GM12878 (cell line): ENCODE data around the gene CREB3. TPM values are rescaled to one million over a fixed set of nuclear protein-coding genes. Genes with fewer than 3 reads are reported as not detected.

Source experiments
- BHLHE40 ChIP-seq, 2 experiments: fragments of 450-650 bp in 1 of 2; IDR thresholded peaks; 2 replicates each; pipeline ENCODE4 v1.6.1; 2011 to 2017; ENCODE audit warnings: low read depth in 2 of 2, borderline replicate concordance in 1 of 2, improper control_type of control experiment in 1 of 2, low read length in 1 of 2, mild to moderate bottlenecking in 1 of 2
- BRCA1 ChIP-seq: IDR thresholded peaks from 2 replicates; pipeline ENCODE4 v1.6.1; 2011; ENCODE audit warnings: low read depth, low read length, improper control_type of control experiment
- CEBPB ChIP-seq, 2 experiments: fragments of 150-350 bp in 1 of 2; IDR thresholded peaks; 2 replicates each; pipeline ENCODE4 v1.6.1; 2012 to 2014; ENCODE audit warnings: low read depth in 2 of 2, low read length in 2 of 2, borderline replicate concordance in 1 of 2, inconsistent platforms in 1 of 2
- DPF2 ChIP-seq: fragments of 450-650 bp; IDR thresholded peaks from 2 replicates; pipeline ENCODE4 v1.6.1; 2017; ENCODE audit warnings: mild to moderate bottlenecking
- HCFC1 ChIP-seq: fragments of 150-350 bp; IDR thresholded peaks from 2 replicates; pipeline ENCODE4 v1.6.1; 2014; ENCODE audit warnings: low read length
- IKZF1 ChIP-seq: fragments of 450-650 bp; conservative IDR thresholded peaks from 2 replicates; pipeline ENCODE4 v1.6.1; 2017; ENCODE audit warnings: antibody characterized with exemption, mild to moderate bottlenecking
- JUND ChIP-seq: IDR thresholded peaks from 2 replicates; pipeline ENCODE4 v1.6.1; 2012; ENCODE audit warnings: low read depth, mild to moderate bottlenecking, low read length, improper control_type of control experiment, moderate library complexity
- RAD21 ChIP-seq: IDR thresholded peaks from 2 replicates; pipeline ENCODE4 v1.6.1; 2011; ENCODE audit warnings: mild to moderate bottlenecking, low read depth, low read length, moderate library complexity; ENCODE audit not compliant: insufficient read depth
- RAD51 ChIP-seq: fragments of 450-650 bp; IDR thresholded peaks from 2 replicates; pipeline ENCODE4 v1.6.1; 2016; ENCODE audit warnings: moderate library complexity, mild to moderate bottlenecking, inconsistent platforms
- RFX5 ChIP-seq: IDR thresholded peaks from 2 replicates; pipeline ENCODE4 v1.6.1; 2011; ENCODE audit warnings: low read depth, low read length, improper control_type of control experiment
- RUNX3 ChIP-seq: IDR thresholded peaks from 2 replicates; pipeline ENCODE4 v1.6.1; 2012; ENCODE audit warnings: low read length, inconsistent platforms
- SREBF2 ChIP-seq: IDR thresholded peaks from 2 replicates; pipeline ENCODE4 v1.6.1; 2012; ENCODE audit warnings: mild to moderate bottlenecking, low read length
- TCF12 ChIP-seq: IDR thresholded peaks from 2 replicates; pipeline ENCODE4 v1.6.1; 2011; ENCODE audit warnings: low read depth, mild to moderate bottlenecking, low read length
- YY1 ChIP-seq: IDR thresholded peaks from 2 replicates; pipeline ENCODE4 v1.6.1; 2011; ENCODE audit warnings: low read depth, mild to moderate bottlenecking, low read length
- ZNF217 ChIP-seq: fragments of 450-650 bp; IDR thresholded peaks from 2 replicates; pipeline ENCODE4 v1.6.1; 2017; ENCODE audit warnings: antibody characterized with exemption, mild to moderate bottlenecking
- ZSCAN29 ChIP-seq: fragments of 450-650 bp; IDR thresholded peaks from 2 replicates; pipeline ENCODE4 v1.6.1; 2017; ENCODE audit warnings: mild to moderate bottlenecking, moderate library complexity
- polyA plus RNA-seq, 11 experiments: library from polyadenylated mRNA; depleted of rRNA in 4 of 11; unstranded in 6 of 11; stranded (reverse) in 5 of 11; fragments of >200 nt; fragmentation: Nextera tagmentation in 4 of 11; fragmentation: Illumina TruSeq in 1 of 11; extraction: Ambion mirVana in 4 of 11; extraction: Trizol in 1 of 11; gene quantifications; 1 replicate in 1 of 11; 2 replicates in 10 of 11; pipeline versions ENCODE4 v1.2.1 to v1.2.3, GENCODE V29; 2011 to 2016; ENCODE audit warnings: inconsistent platforms in 2 of 11, missing spikeins in 2 of 11, low read depth in 1 of 11
- total RNA-seq, 4 experiments: library from RNA; depleted of rRNA in 3 of 4; stranded (reverse); fragments of >200 nt in 3 of 4; fragmentation: Illumina TruSeq in 1 of 4; extraction: Trizol in 1 of 4; gene quantifications; 2 replicates each; pipeline versions ENCODE4 v1.2.1 to v1.2.3, GENCODE V29; 2013 to 2021
- TF ChIP-seq, protein P1 (sequence below): fragments of 450-650 bp; IDR thresholded peaks from 2 replicates; pipeline ENCODE4 v1.6.1; 2017; ENCODE audit warnings: borderline replicate concordance
- TF ChIP-seq, protein P2 (sequence below): fragments of 450-650 bp; IDR thresholded peaks from 2 replicates; pipeline ENCODE4 v1.6.1; 2017; ENCODE audit warnings: mild to moderate bottlenecking, low read depth, inconsistent platforms; ENCODE audit not compliant: poor library complexity, severe bottlenecking
- TF ChIP-seq, protein P3 (sequence below): IDR thresholded peaks from 2 replicates; pipeline ENCODE4 v1.6.1; 2012; ENCODE audit warnings: improper control_type of control experiment, low read depth, low read length; ENCODE audit not compliant: insufficient replicate concordance

The CREB3 gene
- total and polyA plus RNA-seq, 10 of the 15 experiments (the other 5 are each of a cell fraction or from before 2014, with no cell fraction given): 9.8 to 38.9 (median 19.8) TPM

DNA sequence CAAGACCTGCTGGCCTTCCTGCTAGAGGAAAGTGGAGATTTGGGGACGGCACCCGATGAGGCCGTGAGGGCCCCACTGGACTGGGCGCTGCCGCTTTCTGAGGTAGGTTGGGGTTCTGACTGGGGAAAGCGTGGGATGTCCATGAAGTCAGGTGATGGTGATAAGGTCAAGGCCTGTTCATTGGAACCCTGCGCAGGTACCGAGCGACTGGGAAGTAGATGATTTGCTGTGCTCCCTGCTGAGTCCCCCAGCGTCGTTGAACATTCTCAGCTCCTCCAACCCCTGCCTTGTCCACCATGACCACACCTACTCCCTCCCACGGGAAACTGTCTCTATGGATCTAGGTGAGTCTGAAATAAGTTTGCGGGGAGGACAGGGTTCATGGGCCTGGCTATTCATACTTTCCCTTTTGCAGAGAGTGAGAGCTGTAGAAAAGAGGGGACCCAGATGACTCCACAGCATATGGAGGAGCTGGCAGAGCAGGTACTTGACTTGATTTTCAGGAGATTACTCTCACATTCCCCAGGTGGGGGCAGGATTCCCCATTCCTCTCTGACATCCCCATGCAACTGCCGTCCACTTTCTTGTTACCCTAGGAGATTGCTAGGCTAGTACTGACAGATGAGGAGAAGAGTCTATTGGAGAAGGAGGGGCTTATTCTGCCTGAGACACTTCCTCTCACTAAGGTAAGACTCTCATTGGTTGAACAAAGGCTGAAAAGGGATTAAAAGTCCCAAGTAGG is 505 bp downstream of the CREB3 start (continued):
- TF ChIP-seq, protein P1, sequence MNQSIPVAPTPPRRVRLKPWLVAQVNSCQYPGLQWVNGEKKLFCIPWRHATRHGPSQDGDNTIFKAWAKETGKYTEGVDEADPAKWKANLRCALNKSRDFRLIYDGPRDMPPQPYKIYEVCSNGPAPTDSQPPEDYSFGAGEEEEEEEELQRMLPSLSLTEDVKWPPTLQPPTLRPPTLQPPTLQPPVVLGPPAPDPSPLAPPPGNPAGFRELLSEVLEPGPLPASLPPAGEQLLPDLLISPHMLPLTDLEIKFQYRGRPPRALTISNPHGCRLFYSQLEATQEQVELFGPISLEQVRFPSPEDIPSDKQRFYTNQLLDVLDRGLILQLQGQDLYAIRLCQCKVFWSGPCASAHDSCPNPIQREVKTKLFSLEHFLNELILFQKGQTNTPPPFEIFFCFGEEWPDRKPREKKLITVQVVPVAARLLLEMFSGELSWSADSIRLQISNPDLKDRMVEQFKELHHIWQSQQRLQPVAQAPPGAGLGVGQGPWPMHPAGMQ: no peak
- TF ChIP-seq BHLHE40 (IDR thresholded peaks at IDR 0.05; ENCODE audit: borderline replicate concordance in 1 of 2, low read depth in 2 of 2, low read length in 1 of 2): no peak
- no peak for TF ChIP-seq SREBF2
- no peak for TF ChIP-seq CEBPB (IDR thresholded peaks at IDR 0.05; ENCODE audit: borderline replicate concordance in 1 of 2, low read depth in 2 of 2, low read length in 2 of 2)
- TF ChIP-seq YY1: no peak
- no peak for TF ChIP-seq RUNX3
- TF ChIP-seq HCFC1: no peak
- no peak for TF ChIP-seq RAD21
- TF ChIP-seq RAD51: peak; percentile 34; the same call in 1 of the 2 replicates
- no peak for TF ChIP-seq TCF12
- TF ChIP-seq, protein P2, sequence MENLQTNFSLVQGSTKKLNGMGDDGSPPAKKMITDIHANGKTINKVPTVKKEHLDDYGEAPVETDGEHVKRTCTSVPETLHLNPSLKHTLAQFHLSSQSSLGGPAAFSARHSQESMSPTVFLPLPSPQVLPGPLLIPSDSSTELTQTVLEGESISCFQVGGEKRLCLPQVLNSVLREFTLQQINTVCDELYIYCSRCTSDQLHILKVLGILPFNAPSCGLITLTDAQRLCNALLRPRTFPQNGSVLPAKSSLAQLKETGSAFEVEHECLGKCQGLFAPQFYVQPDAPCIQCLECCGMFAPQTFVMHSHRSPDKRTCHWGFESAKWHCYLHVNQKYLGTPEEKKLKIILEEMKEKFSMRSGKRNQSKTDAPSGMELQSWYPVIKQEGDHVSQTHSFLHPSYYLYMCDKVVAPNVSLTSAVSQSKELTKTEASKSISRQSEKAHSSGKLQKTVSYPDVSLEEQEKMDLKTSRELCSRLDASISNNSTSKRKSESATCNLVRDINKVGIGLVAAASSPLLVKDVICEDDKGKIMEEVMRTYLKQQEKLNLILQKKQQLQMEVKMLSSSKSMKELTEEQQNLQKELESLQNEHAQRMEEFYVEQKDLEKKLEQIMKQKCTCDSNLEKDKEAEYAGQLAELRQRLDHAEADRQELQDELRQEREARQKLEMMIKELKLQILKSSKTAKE: no peak
- no peak for TF ChIP-seq IKZF1
- TF ChIP-seq RFX5: no peak
- TF ChIP-seq DPF2: peak; percentile 30; the same call in 1 of the 2 replicates
- TF ChIP-seq ZSCAN29: no peak
- TF ChIP-seq, protein P3, sequence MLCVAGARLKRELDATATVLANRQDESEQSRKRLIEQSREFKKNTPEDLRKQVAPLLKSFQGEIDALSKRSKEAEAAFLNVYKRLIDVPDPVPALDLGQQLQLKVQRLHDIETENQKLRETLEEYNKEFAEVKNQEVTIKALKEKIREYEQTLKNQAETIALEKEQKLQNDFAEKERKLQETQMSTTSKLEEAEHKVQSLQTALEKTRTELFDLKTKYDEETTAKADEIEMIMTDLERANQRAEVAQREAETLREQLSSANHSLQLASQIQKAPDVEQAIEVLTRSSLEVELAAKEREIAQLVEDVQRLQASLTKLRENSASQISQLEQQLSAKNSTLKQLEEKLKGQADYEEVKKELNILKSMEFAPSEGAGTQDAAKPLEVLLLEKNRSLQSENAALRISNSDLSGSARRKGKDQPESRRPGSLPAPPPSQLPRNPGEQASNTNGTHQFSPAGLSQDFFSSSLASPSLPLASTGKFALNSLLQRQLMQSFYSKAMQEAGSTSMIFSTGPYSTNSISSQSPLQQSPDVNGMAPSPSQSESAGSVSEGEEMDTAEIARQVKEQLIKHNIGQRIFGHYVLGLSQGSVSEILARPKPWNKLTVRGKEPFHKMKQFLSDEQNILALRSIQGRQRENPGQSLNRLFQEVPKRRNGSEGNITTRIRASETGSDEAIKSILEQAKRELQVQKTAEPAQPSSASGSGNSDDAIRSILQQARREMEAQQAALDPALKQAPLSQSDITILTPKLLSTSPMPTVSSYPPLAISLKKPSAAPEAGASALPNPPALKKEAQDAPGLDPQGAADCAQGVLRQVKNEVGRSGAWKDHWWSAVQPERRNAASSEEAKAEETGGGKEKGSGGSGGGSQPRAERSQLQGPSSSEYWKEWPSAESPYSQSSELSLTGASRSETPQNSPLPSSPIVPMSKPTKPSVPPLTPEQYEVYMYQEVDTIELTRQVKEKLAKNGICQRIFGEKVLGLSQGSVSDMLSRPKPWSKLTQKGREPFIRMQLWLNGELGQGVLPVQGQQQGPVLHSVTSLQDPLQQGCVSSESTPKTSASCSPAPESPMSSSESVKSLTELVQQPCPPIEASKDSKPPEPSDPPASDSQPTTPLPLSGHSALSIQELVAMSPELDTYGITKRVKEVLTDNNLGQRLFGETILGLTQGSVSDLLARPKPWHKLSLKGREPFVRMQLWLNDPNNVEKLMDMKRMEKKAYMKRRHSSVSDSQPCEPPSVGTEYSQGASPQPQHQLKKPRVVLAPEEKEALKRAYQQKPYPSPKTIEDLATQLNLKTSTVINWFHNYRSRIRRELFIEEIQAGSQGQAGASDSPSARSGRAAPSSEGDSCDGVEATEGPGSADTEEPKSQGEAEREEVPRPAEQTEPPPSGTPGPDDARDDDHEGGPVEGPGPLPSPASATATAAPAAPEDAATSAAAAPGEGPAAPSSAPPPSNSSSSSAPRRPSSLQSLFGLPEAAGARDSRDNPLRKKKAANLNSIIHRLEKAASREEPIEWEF: no peak
- TF ChIP-seq ZNF217: no peak
- TF ChIP-seq BRCA1: no peak
- TF ChIP-seq JUND: no peak
